ENCODE results near the gene PXMP4. TPM values are rescaled to one million over a fixed set of nuclear protein-coding genes. Genes with fewer than 3 reads are reported as not detected.

Gene PXMP4
- total RNA-seq, 1 donor from 2014 or later, result 6.6 TPM

- no peak for DNase-seq (ENCODE audit: extremely low spot score in 2 of 2)
- Histone ChIP-seq H3K27ac (peak within 1 kb of the TSS; percentile 83), H3K4me1 (peaks cover 35% of the 10 kb centered on the region), H3K27me3 (no peaks in the 10 kb centered on the region), H3K4me3 (peak within 1 kb of the TSS; percentile 59 to 85), H3K9me3 (no peaks in the 10 kb centered on the region), H3K36me3 (peaks cover 0 to 18% of the 10 kb centered on the region in 2 donors)
- TF ChIP-seq POLR2A (IDR thresholded peaks at IDR 0.05) (no peak), POLR2AphosphoS5 (IDR thresholded peaks at IDR 0.05; ENCODE audit: insufficient read depth in 1 of 2, low read depth in 1 of 2) (no peak), CTCF (IDR thresholded peaks at IDR 0.05) (no peak)
- intact Hi-C loops (cut with DNase I), result no loop called here
Observed at GRCh38 chr20:33662172-33662571, 57.9 kb downstream of the PXMP4 start, which contains the start of gene C20orf144. C20orf144 (plus strand) TSS chr20:33662327; CDS start chr20:33662346, 19 bp downstream.

- peaks cover 0 to 18% of the 10 kb centered on the region in 2 donors for H3K36me3 ChIP-seq
- DNase-seq (ENCODE audit: extremely low spot score in 2 of 2), result no peak
- H3K9me3 ChIP-seq, result no peaks in the 10 kb centered on the region
- intact Hi-C loops (cut with DNase I), result no loop called here
- no peak overlapping the region for H3K4me3 ChIP-seq
- H3K27ac ChIP-seq, result no peak overlapping the region
- H3K4me1 ChIP-seq, result peaks cover 26% of the 10 kb centered on the region
- TF ChIP-seq POLR2A (IDR thresholded peaks at IDR 0.05), result no peak
- no peak for TF ChIP-seq CTCF (IDR thresholded peaks at IDR 0.05)
- TF ChIP-seq POLR2AphosphoS5 (IDR thresholded peaks at IDR 0.05; ENCODE audit: insufficient read depth in 1 of 2, low read depth in 1 of 2), result no peak
- no peaks in the 10 kb centered on the region for H3K27me3 ChIP-seq
Observed at GRCh38 chr20:33660685-33661058, 59.4 kb downstream of the PXMP4 start.

GRCh38 chr20:33660035-33660684 lies 60.0 kb downstream of the PXMP4 start:
- H3K27ac ChIP-seq, result no peak overlapping the region
- peaks cover 24% of the 10 kb centered on the region for H3K4me1 ChIP-seq
- no peaks in the 10 kb centered on the region for H3K27me3 ChIP-seq
- no peak for DNase-seq (ENCODE audit: extremely low spot score in 2 of 2)
- no peaks in the 10 kb centered on the region for H3K9me3 ChIP-seq
- H3K36me3 ChIP-seq, result peaks cover 0 to 18% of the 10 kb centered on the region in 2 donors
- TF ChIP-seq CTCF (IDR thresholded peaks at IDR 0.05) (no peak), POLR2A (IDR thresholded peaks at IDR 0.05) (no peak), POLR2AphosphoS5 (IDR thresholded peaks at IDR 0.05; ENCODE audit: insufficient read depth in 1 of 2, low read depth in 1 of 2) (no peak)
- H3K4me3 ChIP-seq, result no peak overlapping the region
- intact Hi-C loops (cut with DNase I), result no loop called here

GRCh38 chr20:33659341-33660034 lies 60.6 kb downstream of the PXMP4 start:
- DNase-seq (ENCODE audit: extremely low spot score in 2 of 2), result no peak
- H3K36me3 ChIP-seq, result peaks cover 0 to 18% of the 10 kb centered on the region in 2 donors
- H3K4me1 ChIP-seq, result peaks cover 25% of the 10 kb centered on the region
- no peak overlapping the region for H3K27ac ChIP-seq
- TF ChIP-seq CTCF (IDR thresholded peaks at IDR 0.05) (no peak), POLR2A (IDR thresholded peaks at IDR 0.05) (no peak), POLR2AphosphoS5 (IDR thresholded peaks at IDR 0.05; ENCODE audit: insufficient read depth in 1 of 2, low read depth in 1 of 2) (no peak)
- no peaks in the 10 kb centered on the region for H3K27me3 ChIP-seq
- H3K9me3 ChIP-seq, result no peaks in the 10 kb centered on the region
- intact Hi-C loops (cut with DNase I), result loop anchor here (10.0 kb wide), 1 partner anchor 185 kb away; no protein-coding TSS in a partner anchor
- no peak overlapping the region for H3K4me3 ChIP-seq

- Histone ChIP-seq H3K4me3 (no peak overlapping the region), H3K4me1 (peaks cover 22% of the 10 kb centered on the region), H3K27me3 (no peaks in the 10 kb centered on the region), H3K36me3 (peaks cover 0 to 18% of the 10 kb centered on the region in 2 donors), H3K27ac (no peak overlapping the region), H3K9me3 (no peaks in the 10 kb centered on the region)
- no peak for DNase-seq (ENCODE audit: extremely low spot score in 2 of 2)
- intact Hi-C loops (cut with DNase I), result loop anchor here (10.0 kb wide), 1 partner anchor 184 kb away; no protein-coding TSS in a partner anchor
- TF ChIP-seq POLR2AphosphoS5 (IDR thresholded peaks at IDR 0.05; ENCODE audit: insufficient read depth in 1 of 2, low read depth in 1 of 2) (no peak), POLR2A (IDR thresholded peaks at IDR 0.05) (no peak), CTCF (IDR thresholded peaks at IDR 0.05) (no peak)
Observed at GRCh38 chr20:33658929-33659328, 61.2 kb downstream of the PXMP4 start.

All from vagina (tissue), 2 donors.